Fibroblast of lung (primary cell): Measurements from ENCODE around the gene DCUN1D2.

Experiments used
- EZH2 ChIP-seq: IDR thresholded peaks from 2 replicates; pipeline ENCODE4 v1.5.1; 2012; ENCODE audit warnings: low read length, control low read depth, mild to moderate bottlenecking; ENCODE audit errors: missing control alignments
- TF ChIP-seq, protein P1 (sequence below), 2 donors: IDR thresholded peaks in 1 of 2; conservative IDR thresholded peaks in 1 of 2; 1 replicate in 1 of 2; 2 replicates in 1 of 2; pipeline ENCODE4 v1.5.1; 2011 to 2012; ENCODE audit warnings: low read length in 2 of 2, control low read depth in 1 of 2, inconsistent platforms in 1 of 2, low read depth in 1 of 2, mild to moderate bottlenecking in 1 of 2

- TF ChIP-seq, protein P1, sequence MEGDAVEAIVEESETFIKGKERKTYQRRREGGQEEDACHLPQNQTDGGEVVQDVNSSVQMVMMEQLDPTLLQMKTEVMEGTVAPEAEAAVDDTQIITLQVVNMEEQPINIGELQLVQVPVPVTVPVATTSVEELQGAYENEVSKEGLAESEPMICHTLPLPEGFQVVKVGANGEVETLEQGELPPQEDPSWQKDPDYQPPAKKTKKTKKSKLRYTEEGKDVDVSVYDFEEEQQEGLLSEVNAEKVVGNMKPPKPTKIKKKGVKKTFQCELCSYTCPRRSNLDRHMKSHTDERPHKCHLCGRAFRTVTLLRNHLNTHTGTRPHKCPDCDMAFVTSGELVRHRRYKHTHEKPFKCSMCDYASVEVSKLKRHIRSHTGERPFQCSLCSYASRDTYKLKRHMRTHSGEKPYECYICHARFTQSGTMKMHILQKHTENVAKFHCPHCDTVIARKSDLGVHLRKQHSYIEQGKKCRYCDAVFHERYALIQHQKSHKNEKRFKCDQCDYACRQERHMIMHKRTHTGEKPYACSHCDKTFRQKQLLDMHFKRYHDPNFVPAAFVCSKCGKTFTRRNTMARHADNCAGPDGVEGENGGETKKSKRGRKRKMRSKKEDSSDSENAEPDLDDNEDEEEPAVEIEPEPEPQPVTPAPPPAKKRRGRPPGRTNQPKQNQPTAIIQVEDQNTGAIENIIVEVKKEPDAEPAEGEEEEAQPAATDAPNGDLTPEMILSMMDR (conservative IDR thresholded peaks at IDR 0.05 in 1 of 2, IDR thresholded peaks at IDR 0.05 in 1 of 2; ENCODE audit: low read depth in 1 of 2, low read length in 2 of 2) = no peak
- no peak for TF ChIP-seq EZH2
Observed at GRCh38 chr13:113442985-113443362, 47.5 kb downstream of the DCUN1D2 start.
